MM.1S (cell line): ENCODE data around the gene URI1.

Experiments
- DNase-seq: peaks from one replicate; pipeline ENCODE4 v3.0.0-alpha.2; 2015
- H2AFZ ChIP-seq: fragments of 300-600 bp; sonication (generic); 2 replicates; pipeline ENCODE4 v1.6.0; 2016; ENCODE audit warnings: antibody characterized with exemption, low read length
- H3F3A ChIP-seq: fragments of 300-600 bp; sonication (generic); 2 replicates; pipeline ENCODE4 v1.6.1; 2016; ENCODE audit warnings: mild to moderate bottlenecking, antibody characterized with exemption, low read length, moderate library complexity, mixed read lengths; ENCODE audit not compliant: insufficient read depth
- H3K27ac ChIP-seq: fragments of 300-600 bp; sonication (generic); 2 replicates; pipeline ENCODE4 v1.5.1; 2016; ENCODE audit warnings: mild to moderate bottlenecking, low read length
- H3K27me3 ChIP-seq: fragments of 300-600 bp; sonication (generic); replicated peaks from 2 replicates; pipeline ENCODE4 v1.6.0; 2016; ENCODE audit warnings: low read length; ENCODE audit not compliant: insufficient read depth
- H3K36me3 ChIP-seq: fragments of 300-600 bp; sonication (generic); replicated peaks from 2 replicates; pipeline ENCODE4 v1.6.1; 2016; ENCODE audit warnings: mild to moderate bottlenecking, low read length, mixed read lengths; ENCODE audit not compliant: insufficient read depth
- H3K4me1 ChIP-seq: fragments of 300-600 bp; sonication (generic); 2 replicates; pipeline ENCODE4 v1.6.1; 2016; ENCODE audit warnings: low read length, mixed read lengths
- H3K4me2 ChIP-seq: fragments of 300-600 bp; sonication (generic); 2 replicates; pipeline ENCODE4 v1.6.0; 2016; ENCODE audit warnings: low read depth, low read length
- H3K4me3 ChIP-seq: fragments of 300-600 bp; sonication (generic); 2 replicates; pipeline ENCODE4 v1.5.1; 2016; ENCODE audit warnings: low read length, mixed read lengths
- H3K79me2 ChIP-seq: fragments of 300-600 bp; sonication (generic); 2 replicates; pipeline ENCODE4 v1.6.1; 2016; ENCODE audit warnings: mixed run types, low read length, mixed read lengths
- H3K9ac ChIP-seq: fragments of 300-600 bp; sonication (generic); 2 replicates; pipeline ENCODE4 v1.6.1; 2016; ENCODE audit warnings: low read length, mixed read lengths
- H3K9me2 ChIP-seq: fragments of 300-600 bp; sonication (generic); replicated peaks from 2 replicates; pipeline ENCODE4 v1.6.1; 2016; ENCODE audit warnings: mild to moderate bottlenecking, low read length, mixed read lengths; ENCODE audit not compliant: insufficient read depth
- H3K9me3 ChIP-seq: fragments of 300-600 bp; sonication (generic); replicated peaks from 2 replicates; pipeline ENCODE4 v1.6.1; 2016; ENCODE audit warnings: mild to moderate bottlenecking, low read length, mixed read lengths; ENCODE audit not compliant: insufficient read depth
- H4K20me1 ChIP-seq: fragments of 300-600 bp; sonication (generic); 2 replicates; pipeline ENCODE4 v1.6.1; 2016; ENCODE audit warnings: mild to moderate bottlenecking, low read length, moderate library complexity, mixed read lengths; ENCODE audit not compliant: insufficient read depth
- CTCF ChIP-seq: fragments of 300-600 bp; sonication (generic); IDR thresholded peaks from 2 replicates; pipeline ENCODE4 v1.5.1; 2016; ENCODE audit warnings: antibody characterized with exemption, low read length, mixed read lengths
- EZH2 ChIP-seq: fragments of 300-600 bp; sonication (generic); optimal IDR thresholded peaks from 2 replicates; pipeline ENCODE3; 2017; ENCODE audit warnings: low read depth, mild to moderate bottlenecking, antibody characterized with exemption, low read length, mixed read lengths
- EZH2phosphoT487 ChIP-seq: fragments of 300-600 bp; sonication (generic); IDR thresholded peaks from 2 replicates; pipeline ENCODE4 v1.6.1; 2018; ENCODE audit warnings: antibody characterized with exemption, low read length

Gene URI1

GRCh38 chr19:30011051-30011578 lies 69.1 kb downstream of the URI1 start:
- H3F3A ChIP-seq: no peaks in the 10 kb centered on the region
- H3K27ac ChIP-seq: no peak overlapping the region
- TF ChIP-seq EZH2 (no peak), EZH2phosphoT487 (no peak), CTCF (no peak)
- H3K9ac ChIP-seq: no peak overlapping the region
- H4K20me1 ChIP-seq: no peaks in the 10 kb centered on the region
- H3K4me2 ChIP-seq: no peak overlapping the region
- no peak for DNase-seq
- no peak overlapping the region for H2AFZ ChIP-seq
- H3K9me3 ChIP-seq: no peaks in the 10 kb centered on the region
- H3K27me3 ChIP-seq: no peaks in the 10 kb centered on the region
- no peak overlapping the region for H3K4me3 ChIP-seq
- H3K9me2 ChIP-seq: no peaks in the 10 kb centered on the region
- H3K4me1 ChIP-seq: no peaks in the 10 kb centered on the region
- no peaks in the 10 kb centered on the region for H3K79me2 ChIP-seq
- H3K36me3 ChIP-seq: no peaks in the 10 kb centered on the region; the same call in 1 of the 2 replicates

- H2AFZ ChIP-seq: no peak overlapping the region
- TF ChIP-seq CTCF: no peak
- TF ChIP-seq EZH2: no peak
- no peak for TF ChIP-seq EZH2phosphoT487
- H3K4me1 ChIP-seq: no peaks in the 10 kb centered on the region
- no peaks in the 10 kb centered on the region for H3K27me3 ChIP-seq
- no peaks in the 10 kb centered on the region for H3K9me2 ChIP-seq
- H3K27ac ChIP-seq: no peak overlapping the region
- H3K9me3 ChIP-seq: no peaks in the 10 kb centered on the region
- H3K4me2 ChIP-seq: no peak overlapping the region
- H3K4me3 ChIP-seq: no peak overlapping the region
- H4K20me1 ChIP-seq: no peaks in the 10 kb centered on the region
- H3K9ac ChIP-seq: no peak overlapping the region
- H3K79me2 ChIP-seq: no peaks in the 10 kb centered on the region
- no peak for DNase-seq
- H3F3A ChIP-seq: no peaks in the 10 kb centered on the region
- no peaks in the 10 kb centered on the region; the same call in 1 of the 2 replicates for H3K36me3 ChIP-seq
Measured at GRCh38 chr19:30014770-30015169, 72.7 kb downstream of the URI1 start.

- H3K9me2 ChIP-seq: no peaks in the 10 kb centered on the region
- TF ChIP-seq EZH2: no peak
- H3K79me2 ChIP-seq: no peaks in the 10 kb centered on the region
- H2AFZ ChIP-seq: no peak overlapping the region
- H4K20me1 ChIP-seq: no peaks in the 10 kb centered on the region
- H3K4me2 ChIP-seq: no peak overlapping the region
- no peak overlapping the region for H3K4me3 ChIP-seq
- H3K27ac ChIP-seq: no peak overlapping the region
- H3K9me3 ChIP-seq: no peaks in the 10 kb centered on the region
- no peaks in the 10 kb centered on the region for H3K4me1 ChIP-seq
- H3K27me3 ChIP-seq: no peaks in the 10 kb centered on the region
- no peak for DNase-seq
- H3K36me3 ChIP-seq: no peaks in the 10 kb centered on the region
- no peaks in the 10 kb centered on the region for H3F3A ChIP-seq
- no peak overlapping the region for H3K9ac ChIP-seq
Measured at GRCh38 chr19:30017172-30017571, 75.1 kb downstream of the URI1 start.

- H3F3A ChIP-seq: no peaks in the 10 kb centered on the region
- no peak overlapping the region for H3K27ac ChIP-seq
- H2AFZ ChIP-seq: no peak overlapping the region
- no peaks in the 10 kb centered on the region for H3K9me3 ChIP-seq
- H3K79me2 ChIP-seq: no peaks in the 10 kb centered on the region
- DNase-seq: no peak
- no peaks in the 10 kb centered on the region for H4K20me1 ChIP-seq
- TF ChIP-seq EZH2phosphoT487 (no peak), EZH2 (no peak), CTCF (no peak)
- H3K36me3 ChIP-seq: no peaks in the 10 kb centered on the region
- H3K4me3 ChIP-seq: no peak overlapping the region
- no peaks in the 10 kb centered on the region for H3K4me1 ChIP-seq
- no peak overlapping the region for H3K9ac ChIP-seq
- H3K27me3 ChIP-seq: no peaks in the 10 kb centered on the region
- no peak overlapping the region for H3K4me2 ChIP-seq
- no peaks in the 10 kb centered on the region for H3K9me2 ChIP-seq
Measured at GRCh38 chr19:30020189-30020588, 78.2 kb downstream of the URI1 start.
